GM15510 (cell line): Measurements from ENCODE around the gene TMA7B.

Experiments used
- POLR2A ChIP-seq: IDR thresholded peaks from 3 replicates; pipeline ENCODE4 v1.6.1; 2011; ENCODE audit warnings: borderline replicate concordance; ENCODE audit not compliant: insufficient read length; ENCODE audit errors: extremely low read depth

The TMA7B gene

GRCh38 chr22:40009951-40010671 lies 49.9 kb downstream of the TMA7B start:
- no peak for TF ChIP-seq POLR2A

GRCh38 chr22:40010746-40011145 lies 50.5 kb downstream of the TMA7B start:
- no peak for TF ChIP-seq POLR2A
